HG03175 (cell line): ENCODE data around the gene MACROD2.
A peak's percentile ranks its signal among the peaks of the same experiment; 100 is the strongest.

ENCODE experiments used
- ATAC-seq: cut with Tn5 transposase; IDR thresholded peaks from one replicate; pipeline ENCODE4 v1.9.1; 2021; ENCODE audit warnings: mild to moderate bottlenecking, moderate library complexity; ENCODE audit not compliant: unreplicated experiment

Gene MACROD2

DNA sequence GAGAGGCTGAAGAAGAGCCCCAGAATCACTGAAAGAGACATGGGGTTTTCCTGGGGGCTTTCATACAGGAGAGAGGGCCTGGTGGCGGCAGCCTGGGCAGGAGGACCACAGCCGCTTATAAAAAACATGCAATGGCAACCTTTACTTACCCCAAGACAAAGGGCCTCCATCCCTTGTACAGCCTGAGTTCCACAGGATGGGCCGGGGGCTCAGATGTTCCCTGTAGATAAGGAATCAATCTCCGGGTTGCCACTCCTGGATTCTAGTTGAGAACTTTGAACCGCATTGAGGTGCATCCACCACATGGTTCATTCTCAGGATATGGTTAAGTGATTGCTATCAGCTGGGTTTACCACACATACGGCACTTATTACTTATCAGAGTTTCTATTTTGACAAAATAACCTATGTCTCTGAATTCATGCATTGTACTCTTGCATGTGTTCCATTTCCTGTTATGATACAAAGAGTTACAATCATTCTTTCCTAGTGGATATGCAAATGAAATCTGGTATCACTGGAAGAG, 1900.3 kb downstream of the MACROD2 start:
- peak; percentile 86 for ATAC-seq

DNA sequence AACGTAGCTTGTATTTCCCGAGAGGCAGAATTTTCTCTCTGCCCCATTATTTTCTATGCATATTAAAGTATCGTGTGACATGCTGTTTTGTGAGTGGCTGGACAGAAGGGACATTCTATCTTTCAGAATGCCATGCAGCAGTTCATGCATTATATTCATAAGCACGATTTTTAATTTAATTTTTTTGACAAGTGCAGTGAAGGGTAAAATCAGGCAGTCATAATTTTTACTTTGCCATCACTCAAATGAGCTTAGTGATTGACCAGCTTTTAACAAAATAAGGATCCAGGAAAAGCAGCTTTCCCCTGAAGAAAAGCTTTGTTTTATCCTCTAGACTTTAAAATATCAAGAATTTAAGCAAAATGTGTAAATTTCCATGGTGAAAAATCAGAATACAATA, 1904.7 kb downstream of the MACROD2 start:
- ATAC-seq: no peak

DNA sequence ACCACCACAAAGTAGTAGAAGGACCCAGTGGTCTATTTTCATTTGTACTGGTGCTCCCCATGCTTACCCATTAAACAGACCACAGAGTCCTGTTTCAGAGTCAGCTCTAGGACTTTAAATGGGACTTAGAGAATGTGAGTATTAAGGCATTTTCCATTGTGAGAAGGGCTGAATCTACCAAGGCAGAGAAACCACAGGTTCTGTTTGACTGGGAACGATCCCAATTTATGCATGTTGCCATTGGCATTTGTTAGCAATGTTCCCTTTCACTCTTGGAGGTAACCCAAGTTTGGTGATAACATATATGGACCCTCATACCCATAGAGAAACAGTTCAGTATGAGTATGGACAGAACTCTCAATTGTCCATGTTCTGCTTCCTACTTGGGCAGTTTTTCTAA, 1905.1 kb downstream of the MACROD2 start:
- ATAC-seq: no peak

DNA sequence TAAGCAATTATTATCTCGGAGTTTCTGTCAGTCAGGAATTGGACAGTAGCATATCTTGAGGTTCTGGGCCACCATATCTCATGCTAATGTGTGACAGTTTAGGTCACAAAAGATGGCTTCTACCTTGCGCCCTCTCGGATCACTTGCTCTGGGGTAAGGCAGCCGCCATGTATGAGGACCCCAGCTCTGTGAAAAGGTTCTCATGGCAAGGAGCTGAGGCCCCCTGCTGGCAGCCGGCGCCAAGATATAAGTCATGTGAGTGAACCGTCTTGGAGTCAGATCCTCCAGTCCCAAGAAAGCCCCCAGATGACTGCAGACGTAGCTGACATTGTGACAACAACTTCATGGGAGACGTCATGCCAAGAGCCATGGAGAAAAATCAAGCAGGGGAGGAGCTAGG, 1907.2 kb downstream of the MACROD2 start:
- ATAC-seq: no peak

DNA sequence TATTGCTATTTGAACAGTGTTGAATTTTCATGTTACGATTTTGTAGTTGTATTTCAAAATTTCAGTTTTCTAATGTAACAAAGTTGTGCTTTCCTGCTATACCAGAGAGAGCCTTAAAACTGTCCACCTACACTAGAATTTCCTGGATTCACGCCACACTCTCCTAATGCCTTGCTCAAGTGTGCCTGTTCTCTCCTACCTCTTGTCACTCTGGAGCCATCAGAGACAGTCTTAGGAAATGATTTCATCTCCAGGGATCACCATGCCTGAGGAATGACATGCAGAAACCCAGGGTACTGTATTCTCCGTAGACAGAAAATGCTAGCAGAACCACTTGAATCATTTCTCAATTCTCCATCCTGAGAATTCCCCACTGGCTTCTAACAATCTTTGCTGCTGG, 1910.3 kb downstream of the MACROD2 start:
- ATAC-seq: no peak

DNA sequence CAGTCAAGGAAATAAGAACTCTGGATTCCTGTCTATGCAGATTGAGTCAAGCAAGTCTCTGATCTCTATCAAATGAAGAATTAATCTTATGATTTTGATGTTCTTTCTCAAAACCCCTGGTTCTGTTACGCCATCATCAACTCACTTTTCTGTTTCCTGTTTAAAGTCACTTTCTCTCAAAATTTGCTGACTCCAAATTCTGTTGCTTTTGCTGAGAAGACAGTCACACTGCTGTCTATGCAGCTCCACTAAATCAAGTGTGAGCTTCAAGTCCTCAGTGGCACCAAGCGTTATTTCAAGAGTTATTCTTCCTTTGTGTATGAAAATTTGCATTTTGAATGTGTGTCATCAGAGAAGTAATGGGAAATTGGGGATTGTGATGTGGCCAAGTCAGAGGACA, 1914.7 kb downstream of the MACROD2 start:
- no peak for ATAC-seq

DNA sequence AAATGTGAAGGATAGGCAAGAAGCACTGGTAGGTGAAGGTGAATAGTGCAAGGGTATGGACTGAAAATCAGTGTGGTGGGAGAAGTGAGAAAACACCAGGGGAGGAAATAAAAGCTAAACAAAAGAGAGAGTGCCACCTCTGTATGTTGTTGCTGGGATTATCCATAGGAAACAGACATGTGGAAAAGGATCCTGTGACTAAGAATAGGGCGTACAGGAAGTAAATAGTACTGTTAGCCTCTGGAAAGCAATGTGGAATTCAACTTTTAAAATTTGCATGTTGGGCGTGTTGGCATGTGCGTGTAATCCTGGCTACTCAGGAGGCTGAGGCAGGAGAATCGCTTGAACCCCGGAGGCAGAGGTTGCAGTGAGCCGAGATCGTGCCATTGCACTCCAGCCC, 1916.3 kb downstream of the MACROD2 start:
- ATAC-seq: no peak

DNA sequence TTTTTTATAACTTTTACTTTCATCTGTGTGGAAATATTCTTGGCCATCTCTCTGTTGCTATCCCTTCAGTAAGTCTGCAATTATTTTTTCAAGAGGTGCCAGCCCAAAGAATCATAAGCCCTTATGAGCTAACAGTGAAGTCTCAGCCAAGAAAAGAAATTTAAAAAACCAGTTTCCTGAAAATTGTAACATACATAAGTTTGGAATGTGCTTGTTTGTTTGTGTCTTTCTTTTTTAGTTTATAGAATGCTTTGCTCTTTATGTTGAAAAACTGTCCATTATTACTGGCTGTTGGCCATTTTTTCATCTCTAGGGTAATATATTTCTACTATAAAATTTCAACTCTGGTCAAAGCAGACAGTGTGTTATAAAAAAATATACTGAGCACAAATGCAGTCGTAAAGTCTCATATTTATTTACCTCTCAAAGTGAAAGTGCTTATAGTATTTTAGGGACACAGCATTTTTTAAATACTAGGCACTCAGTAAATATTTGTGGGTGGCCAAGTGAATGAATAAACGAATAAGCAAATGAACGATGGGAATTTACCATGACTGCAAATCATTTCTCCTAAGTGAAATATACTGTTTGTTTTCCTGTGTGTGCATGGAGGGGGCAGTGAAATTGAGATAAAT, 1918.2 kb downstream of the MACROD2 start:
- ATAC-seq: no peak

DNA sequence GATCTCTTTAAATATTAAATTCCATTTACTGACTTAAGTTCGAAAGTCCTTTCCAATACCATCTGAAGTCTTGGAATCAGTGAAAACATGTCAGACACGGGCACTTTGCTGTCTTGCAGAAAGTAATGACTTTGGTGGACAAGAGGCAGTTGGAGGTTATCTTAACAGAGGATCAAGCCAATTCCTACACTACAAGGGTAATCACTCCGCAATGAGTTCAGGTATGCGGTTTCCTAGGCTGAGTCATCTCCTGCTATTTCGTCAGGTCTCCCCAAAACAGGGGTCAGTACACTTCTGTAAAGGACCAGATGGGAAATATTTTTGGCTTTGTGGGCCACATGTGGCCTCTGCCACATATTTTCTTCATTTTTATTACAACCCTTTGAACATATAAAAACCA, 1921.3 kb downstream of the MACROD2 start:
- ATAC-seq: no peak

DNA sequence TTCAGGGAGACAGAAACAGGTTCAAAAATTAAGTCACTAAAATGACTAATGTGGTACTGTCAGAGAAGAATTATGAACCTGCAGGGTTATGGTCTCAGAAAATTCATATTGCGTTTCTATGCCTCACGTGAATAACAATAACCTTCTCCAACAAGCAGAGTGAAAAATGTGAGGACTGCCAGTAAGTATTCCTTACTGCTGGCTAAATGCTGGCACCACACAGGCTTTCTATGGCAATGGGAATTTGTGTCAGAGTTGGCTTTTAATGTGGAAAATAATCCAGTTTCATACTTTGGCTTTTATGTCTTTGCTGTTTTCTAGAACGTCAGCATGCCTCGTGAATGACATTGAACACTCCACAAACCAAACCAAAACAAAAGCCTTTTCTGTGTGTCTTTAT, 1922.0 kb downstream of the MACROD2 start:
- no peak for ATAC-seq

DNA sequence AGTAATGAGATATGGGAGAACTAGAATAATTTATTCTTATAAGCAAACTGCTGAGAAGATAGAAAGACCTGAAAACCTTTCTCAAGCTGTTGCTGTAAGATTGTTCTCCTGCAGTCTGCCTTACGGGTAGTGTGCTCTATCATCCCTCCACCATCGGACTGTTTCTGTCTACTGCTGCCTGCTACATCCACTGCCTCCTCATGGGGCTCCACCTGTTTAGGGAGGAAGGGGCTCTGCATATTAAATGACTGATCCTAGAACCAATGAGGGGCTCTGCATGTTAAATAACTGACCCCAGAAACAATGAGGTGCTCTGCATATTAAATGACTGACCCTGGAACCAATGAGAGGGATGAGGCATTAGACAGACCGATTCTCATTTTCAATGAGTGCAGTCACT, 1923.3 kb downstream of the MACROD2 start:
- no peak for ATAC-seq

DNA sequence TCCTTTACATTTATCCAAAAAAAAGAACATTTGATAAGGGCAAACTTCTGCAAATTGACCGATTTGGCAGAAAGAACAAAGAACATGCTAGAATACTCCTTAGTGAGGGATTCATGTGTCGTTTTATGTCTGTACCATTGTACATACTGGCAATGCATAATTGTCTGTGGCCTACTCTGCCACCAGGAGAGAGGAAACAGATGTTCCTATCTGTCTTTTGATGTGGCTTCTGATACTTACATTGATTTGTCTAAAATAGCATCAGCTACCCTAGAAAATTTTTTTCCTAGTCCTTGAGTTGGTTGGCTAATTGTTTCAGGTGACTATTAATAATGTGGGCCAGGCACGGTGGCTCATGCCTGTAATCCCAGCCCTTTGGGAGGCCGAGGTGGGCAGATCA, 1923.8 kb downstream of the MACROD2 start:
- ATAC-seq: no peak

DNA sequence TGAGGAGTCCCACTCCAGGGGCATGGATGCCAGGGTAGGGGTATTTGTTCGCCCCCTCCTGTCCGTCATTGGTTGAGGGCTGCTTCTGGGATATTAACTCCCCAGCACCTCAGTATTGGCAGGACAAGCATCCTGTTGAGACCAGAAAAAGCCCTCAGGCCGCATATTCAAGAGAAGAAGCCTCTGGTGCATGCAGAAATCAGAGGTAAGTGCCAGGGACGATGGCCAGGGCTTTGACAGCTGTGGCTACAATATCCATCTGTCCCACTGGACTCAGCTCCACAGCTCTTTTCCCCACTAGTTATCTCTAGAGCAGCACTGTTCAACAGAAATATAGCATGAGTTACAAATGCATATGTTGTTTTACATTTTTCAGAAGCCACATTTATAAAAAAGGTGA, 1926.6 kb downstream of the MACROD2 start:
- ATAC-seq: no peak

DNA sequence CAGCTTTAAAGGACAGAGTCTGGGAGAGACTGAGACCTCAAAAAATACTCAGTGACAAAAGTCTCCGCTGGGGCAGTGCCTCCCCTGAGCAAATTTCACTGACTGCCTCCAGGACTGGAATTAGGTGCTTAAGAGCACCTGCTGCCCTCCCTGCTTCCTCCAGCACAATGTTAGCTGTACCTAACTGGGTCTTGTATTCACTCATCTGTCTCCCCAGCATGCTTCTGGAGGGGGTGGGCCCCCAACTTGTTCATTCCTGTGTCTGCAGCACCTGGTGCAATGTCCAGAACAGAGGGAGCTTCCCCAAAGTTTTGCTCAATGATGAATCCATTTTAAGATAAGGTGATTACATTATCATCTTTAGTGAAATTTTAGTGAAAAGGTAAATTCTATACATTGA, 1927.2 kb downstream of the MACROD2 start:
- peak; percentile 44 for ATAC-seq

DNA sequence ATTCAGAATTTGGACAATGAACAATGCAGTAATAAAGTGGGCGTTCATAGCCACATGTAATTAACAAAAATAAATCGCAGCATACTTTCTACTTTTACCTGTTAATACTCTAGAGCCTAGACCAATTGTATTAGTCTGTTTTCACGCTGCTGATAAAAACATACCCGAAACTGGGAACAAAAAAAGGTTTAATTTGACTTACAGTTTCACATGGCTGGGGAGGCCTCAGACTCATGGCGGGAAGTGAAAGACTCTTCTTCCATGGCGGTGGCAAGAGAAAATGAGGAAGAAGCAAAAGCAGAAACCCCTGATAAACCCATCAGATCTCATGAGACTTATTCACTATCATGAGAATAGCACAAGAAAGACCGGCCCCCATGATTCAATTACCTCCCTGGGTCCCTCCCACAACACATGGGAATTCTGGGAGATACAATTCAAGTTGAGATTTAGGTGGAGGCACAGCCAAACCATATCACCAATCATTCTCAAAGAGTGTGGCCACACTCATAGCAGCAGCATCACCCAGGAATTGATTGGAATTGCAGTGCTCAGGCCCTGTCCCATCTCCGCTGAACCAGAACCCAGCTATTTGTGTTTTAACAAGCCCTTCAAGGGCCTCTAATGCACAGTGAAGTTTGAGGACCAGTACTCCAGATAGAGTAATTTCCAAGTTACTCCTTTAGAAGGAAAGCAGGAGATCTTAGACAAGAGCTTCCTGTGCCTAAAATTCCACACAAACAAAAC, 1927.9 kb downstream of the MACROD2 start:
- ATAC-seq: peak; percentile 52

DNA sequence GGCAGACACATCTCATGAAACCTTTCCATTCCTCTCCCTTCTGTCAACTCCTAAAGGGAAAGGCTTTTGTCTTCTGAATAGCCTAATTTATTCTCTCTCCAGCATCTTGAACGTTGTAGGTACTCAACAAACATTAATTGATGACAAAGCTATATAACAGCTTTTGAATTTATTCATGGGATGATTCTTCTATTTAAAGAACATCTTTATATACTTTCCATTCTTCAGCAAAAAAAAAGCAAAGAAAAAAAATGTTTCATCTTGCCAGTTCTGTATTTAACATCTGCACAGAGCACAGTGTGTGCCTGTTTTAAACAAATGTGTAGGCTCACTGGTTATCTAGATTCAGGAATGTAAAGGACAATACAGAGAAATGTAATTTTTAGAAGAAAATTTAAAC, 1929.2 kb downstream of the MACROD2 start:
- no peak for ATAC-seq

DNA sequence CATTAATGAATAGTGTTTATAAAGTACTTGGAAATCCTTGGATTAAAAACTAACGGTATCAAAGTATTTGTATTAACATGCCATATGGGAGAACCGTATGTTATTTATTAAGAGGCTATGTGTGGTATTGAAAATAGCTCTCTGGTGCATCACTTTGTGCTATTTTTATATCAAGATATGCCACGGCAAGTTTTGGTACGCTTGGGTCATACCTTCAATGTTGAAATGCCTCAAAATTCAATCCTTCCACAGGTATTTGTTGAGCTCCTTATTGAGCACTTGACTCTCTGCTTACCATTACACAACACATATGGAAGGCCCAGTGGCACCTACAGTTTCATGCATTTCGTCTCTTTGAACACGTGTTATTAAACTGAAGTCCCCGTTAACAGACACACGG, 1930.1 kb downstream of the MACROD2 start:
- ATAC-seq: no peak

DNA sequence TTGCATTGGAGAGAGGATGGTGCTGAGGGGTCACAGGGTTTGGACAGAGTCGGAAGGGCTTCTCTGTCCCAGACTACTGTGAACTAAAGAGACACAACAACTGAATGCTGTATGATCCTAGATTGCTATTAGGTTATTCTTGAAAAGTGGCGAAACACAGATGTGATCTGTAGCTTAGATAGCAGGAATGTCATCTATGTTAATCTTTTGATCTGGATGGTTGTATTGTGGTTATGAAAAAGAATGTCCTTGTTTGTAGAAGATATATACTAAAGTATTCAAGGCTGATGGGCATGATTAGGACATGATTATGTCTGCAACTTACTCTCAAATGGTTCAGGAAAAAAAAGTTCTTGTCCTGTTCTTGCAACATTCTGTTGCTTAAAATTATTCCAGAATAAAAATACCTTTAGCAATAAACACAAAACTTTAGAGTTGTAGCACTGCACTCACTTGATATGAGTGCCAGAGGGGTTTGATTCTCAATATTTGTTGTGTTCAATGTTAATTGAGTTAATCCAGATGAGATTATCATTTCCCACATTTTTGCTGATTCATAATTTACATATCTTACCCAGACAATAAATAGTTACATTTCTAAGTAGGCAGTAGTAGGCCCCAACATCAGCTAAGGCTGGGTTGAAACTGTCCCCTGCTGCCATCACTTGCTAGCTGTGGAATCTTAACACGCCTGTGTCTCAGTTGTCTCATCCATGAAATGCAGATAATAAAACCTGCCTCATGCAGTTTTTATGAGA, 1932.8 kb downstream of the MACROD2 start:
- ATAC-seq: no peak

DNA sequence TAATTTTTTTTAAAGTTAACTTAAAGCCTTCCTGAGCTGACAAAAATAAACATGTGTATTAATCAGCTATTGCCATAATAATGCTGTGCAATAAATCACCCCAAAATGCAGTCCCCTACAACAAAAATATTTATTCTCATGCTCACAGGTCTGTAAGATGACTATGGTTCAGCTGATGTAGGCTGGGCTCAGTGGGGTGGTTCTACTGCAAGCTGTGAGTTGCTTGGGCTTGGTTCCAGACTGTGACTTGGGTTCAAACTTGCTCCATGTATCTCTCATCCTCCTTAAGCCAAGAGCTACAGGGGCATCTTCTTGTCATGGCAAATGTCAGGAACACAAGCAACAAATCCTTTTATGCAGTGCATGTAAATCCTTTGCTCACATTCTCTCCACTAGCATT, 1933.6 kb downstream of the MACROD2 start:
- ATAC-seq: no peak

DNA sequence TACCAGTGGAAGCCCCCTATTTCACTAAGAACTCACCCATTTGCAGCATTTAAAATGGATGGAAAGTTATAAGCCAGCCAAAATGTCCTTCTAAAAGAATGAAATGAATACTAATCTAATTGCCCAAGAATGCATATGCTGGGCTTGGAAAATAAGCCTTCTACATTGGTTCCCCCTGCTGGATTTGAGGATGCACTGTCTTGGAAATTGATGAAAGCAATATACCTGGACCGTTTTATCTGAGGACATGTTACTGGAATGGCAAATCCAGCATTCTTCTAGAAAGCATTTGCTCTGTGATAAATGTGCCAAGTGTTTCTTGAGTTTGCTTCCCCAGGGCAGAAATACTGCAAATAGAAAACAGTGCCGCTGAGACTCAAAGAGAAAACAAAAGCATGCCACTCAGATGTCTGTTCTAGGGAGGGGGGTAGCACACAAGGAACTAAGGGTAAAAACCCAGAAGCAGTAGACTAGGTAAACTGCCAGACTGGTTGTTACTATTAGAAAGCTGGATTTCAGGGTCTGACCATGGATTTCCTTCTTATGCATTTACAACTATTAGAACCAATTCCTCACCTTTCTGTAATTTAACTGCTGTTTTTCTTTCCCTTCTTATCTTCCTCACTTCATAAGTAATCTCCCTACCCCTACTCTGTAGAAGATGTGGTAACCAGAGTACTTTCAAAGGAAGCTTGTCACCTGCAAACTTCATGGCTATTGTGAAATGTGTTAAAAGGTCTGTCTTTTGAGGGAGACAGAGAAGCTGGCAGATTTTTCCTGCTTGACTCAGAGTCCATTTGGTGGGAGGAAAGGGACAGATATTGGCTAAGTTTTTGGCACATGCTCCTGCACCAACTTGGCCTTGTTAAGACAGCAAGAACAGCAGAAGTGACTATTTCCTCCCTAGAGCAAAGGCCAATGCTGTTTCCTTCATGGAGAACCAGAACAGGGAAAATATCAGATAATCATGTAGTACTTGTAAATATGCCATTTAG, 1935.3 kb downstream of the MACROD2 start:
- ATAC-seq: no peak

DNA sequence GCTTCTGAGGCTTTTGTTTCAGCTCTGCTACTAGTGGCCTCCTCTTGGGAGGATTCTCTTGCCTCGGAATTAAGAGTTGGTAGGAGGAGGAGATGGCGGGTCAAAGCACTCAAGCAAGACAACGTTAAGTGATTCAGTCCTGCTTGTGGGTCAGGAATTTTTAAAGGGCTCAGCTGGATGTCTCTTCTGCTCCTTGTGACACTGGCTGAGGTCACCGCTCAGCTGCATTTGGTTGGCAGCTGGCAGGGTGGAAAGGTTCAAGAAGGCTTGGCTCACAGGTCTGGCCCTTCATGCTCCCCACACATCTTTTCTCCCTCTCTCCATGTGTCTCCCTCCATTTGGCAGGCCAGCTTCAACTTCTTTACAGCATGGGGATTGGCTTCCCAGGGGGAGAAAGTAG, 1936.6 kb downstream of the MACROD2 start:
- no peak for ATAC-seq
